Measurements from ENCODE around the gene IL26. TPM values are rescaled to one million over a fixed set of nuclear protein-coding genes. Genes with fewer than 3 reads are reported as not detected.

The IL26 gene
- total RNA-seq, 4 donors from 2014 or later = not detected

DNA sequence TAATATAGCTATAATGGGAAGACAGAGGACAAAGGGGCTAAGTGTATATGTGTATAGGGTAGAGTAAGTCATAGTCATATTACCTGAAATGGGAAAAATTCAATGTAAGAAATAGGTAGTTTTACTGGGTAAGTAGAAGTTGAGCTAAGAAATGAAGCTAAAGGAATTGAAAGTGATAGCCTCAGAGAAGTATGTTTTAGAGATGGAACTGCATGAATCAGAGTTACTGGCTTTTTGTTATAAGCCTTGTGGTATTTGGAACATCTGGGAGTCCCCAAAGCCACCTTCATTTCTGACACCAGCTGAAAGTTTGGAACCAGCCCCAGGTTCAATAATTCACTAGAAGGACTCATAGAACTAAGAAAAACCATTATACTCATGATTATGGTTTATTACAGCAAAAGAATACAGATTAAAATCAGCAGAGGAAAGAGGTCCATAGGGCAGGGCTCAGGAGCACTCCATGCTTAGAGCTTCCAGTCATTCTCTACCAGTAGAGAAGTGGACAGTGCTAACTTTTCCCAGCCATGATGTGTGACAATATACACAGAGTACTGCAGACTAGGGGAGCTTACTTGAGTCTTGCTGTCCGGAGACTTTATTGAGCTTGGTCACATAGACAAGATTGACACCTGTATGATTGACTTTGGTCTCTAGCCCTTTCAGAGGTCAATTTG, 56.3 kb downstream of the IL26 start:
- no peaks in the 10 kb centered on the region for H3K27me3 ChIP-seq
- H3K4me3 ChIP-seq = no peak overlapping the region
- TF ChIP-seq POLR2A (IDR thresholded peaks at IDR 0.05) (no peak), POLR2AphosphoS5 (IDR thresholded peaks at IDR 0.05) (no peak), EP300 (IDR thresholded peaks at IDR 0.05) (no peak)
- TF ChIP-seq, protein P1, sequence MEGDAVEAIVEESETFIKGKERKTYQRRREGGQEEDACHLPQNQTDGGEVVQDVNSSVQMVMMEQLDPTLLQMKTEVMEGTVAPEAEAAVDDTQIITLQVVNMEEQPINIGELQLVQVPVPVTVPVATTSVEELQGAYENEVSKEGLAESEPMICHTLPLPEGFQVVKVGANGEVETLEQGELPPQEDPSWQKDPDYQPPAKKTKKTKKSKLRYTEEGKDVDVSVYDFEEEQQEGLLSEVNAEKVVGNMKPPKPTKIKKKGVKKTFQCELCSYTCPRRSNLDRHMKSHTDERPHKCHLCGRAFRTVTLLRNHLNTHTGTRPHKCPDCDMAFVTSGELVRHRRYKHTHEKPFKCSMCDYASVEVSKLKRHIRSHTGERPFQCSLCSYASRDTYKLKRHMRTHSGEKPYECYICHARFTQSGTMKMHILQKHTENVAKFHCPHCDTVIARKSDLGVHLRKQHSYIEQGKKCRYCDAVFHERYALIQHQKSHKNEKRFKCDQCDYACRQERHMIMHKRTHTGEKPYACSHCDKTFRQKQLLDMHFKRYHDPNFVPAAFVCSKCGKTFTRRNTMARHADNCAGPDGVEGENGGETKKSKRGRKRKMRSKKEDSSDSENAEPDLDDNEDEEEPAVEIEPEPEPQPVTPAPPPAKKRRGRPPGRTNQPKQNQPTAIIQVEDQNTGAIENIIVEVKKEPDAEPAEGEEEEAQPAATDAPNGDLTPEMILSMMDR (IDR thresholded peaks at IDR 0.05) = no peak
- 88% methylated on average over 1 of the region's 1 CpG; no CpG with 5 or more reads in 1 of the 2 donors for WGBS, 2 donors (ENCODE audit: low coverage in 1 of 2)
- no peak for ATAC-seq
- H3K36me3 ChIP-seq = no peaks in the 10 kb centered on the region
- H3K9me3 ChIP-seq = no peaks in the 10 kb centered on the region
- H3K4me1 ChIP-seq = no peaks in the 10 kb centered on the region
- H3K27ac ChIP-seq = no peak overlapping the region

DNA sequence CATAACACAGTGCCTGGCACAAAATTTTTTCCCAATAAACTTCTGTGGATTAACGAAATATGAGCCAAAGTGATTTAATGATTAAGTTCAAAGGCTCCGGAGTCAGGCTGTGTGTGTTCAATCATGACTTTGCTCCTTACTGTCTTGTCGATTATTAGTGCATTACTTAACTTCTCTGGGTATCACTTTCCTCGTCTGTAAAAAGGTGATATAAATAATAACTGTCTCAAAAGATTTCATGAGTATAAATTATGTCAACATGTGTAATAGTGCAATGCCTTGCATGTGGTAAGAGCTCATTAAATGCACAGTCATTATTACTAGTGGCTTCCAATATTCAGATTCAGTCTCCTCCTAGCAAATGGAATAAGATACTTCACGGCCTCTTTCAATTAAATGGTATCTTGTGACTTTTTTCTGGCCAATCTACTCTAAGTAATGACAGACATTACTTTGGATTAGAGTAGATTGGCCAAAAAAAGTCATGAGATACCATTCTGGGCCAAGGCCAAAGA, 59.2 kb downstream of the IL26 start:
- no peaks in the 10 kb centered on the region for H3K4me1 ChIP-seq
- H3K9me3 ChIP-seq = no peaks in the 10 kb centered on the region
- ATAC-seq = no peak
- no peak overlapping the region for H3K4me3 ChIP-seq
- no peak overlapping the region for H3K27ac ChIP-seq
- WGBS, 2 donors (ENCODE audit: low coverage in 1 of 2) = 65 to 69% methylated on average over 4 to 5 of the region's 5 CpGs
- H3K27me3 ChIP-seq = no peaks in the 10 kb centered on the region
- TF ChIP-seq POLR2A (IDR thresholded peaks at IDR 0.05) = no peak
- no peak for TF ChIP-seq POLR2AphosphoS5 (IDR thresholded peaks at IDR 0.05)
- TF ChIP-seq, protein P1 (IDR thresholded peaks at IDR 0.05) = no peak
- no peak for TF ChIP-seq EP300 (IDR thresholded peaks at IDR 0.05)
- H3K36me3 ChIP-seq = no peaks in the 10 kb centered on the region

DNA sequence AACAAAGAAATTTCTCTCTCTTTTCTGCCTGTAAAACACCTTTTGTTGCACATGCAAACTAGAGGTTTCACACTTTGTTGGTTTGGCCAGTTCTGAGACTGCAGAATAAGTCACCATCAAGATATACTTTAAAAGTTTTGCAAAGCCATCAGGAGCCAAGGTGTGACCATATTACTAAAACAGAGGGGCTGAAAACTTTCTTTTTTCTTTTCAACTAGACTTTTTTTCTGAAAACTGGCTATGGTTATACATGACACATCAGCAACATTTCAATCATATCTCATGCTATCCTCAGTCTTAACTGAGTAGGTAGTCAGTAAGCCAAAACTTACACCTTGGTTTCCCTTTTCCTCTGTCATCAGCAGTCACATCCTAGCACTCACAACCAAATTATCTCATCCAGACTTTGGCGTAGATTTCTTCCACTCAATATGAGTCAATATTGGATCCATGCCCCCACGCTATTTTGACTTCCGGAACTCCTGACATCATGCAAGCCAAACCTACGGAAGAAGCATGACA, 62.0 kb downstream of the IL26 start:
- Histone ChIP-seq H3K9me3 (no peaks in the 10 kb centered on the region), H3K4me1 (no peaks in the 10 kb centered on the region), H3K4me3 (no peak overlapping the region), H3K27me3 (no peaks in the 10 kb centered on the region), H3K27ac (no peak overlapping the region), H3K36me3 (no peaks in the 10 kb centered on the region)
- no peak for ATAC-seq
- TF ChIP-seq POLR2A (IDR thresholded peaks at IDR 0.05) (no peak), EP300 (IDR thresholded peaks at IDR 0.05) (no peak), POLR2AphosphoS5 (IDR thresholded peaks at IDR 0.05) (no peak)
- TF ChIP-seq, protein P1 (IDR thresholded peaks at IDR 0.05) = no peak
- 72 to 91% methylated on average over 4 of the region's 4 CpGs for WGBS, 2 donors (ENCODE audit: low coverage in 1 of 2)

DNA sequence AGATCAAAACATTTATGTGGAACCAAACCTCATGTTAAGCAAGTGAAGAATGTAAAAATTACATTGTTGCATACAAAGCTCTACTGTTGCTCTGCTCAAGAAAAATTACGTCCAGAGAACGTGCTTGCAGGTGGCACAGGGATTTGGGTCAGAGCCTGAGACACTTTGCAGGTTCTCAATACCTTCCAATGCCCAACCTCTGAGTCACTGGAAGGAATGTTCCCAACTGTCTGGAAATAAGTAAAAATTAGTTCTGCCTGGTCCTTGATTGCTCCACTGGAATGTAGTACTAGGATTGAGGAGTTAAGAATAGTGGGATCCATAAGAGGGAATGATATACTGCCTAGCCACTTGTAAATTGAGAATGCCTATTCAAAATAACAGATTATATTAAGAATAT, 63.2 kb downstream of the IL26 start:
- no peak for ATAC-seq
- Histone ChIP-seq H3K27me3 (no peaks in the 10 kb centered on the region), H3K36me3 (no peaks in the 10 kb centered on the region), H3K4me3 (no peak overlapping the region), H3K9me3 (no peaks in the 10 kb centered on the region), H3K27ac (no peak overlapping the region), H3K4me1 (no peaks in the 10 kb centered on the region)
- TF ChIP-seq, protein P1 (IDR thresholded peaks at IDR 0.05) = no peak
- TF ChIP-seq EP300 (IDR thresholded peaks at IDR 0.05) = no peak
- TF ChIP-seq POLR2A (IDR thresholded peaks at IDR 0.05) = no peak
- no peak for TF ChIP-seq POLR2AphosphoS5 (IDR thresholded peaks at IDR 0.05)
- 76 to 80% methylated on average over 2 of the region's 2 CpGs for WGBS, 2 donors (ENCODE audit: low coverage in 1 of 2)

Measured in gastroesophageal sphincter (tissue), 4 donors.